GM12878 (cell line): ENCODE data around the gene POT1. TPM values are rescaled to one million over a fixed set of nuclear protein-coding genes. Genes with fewer than 3 reads are reported as not detected.

Source experiments
- ATAC-seq: fragments of 200-7000 bp; cut with Tn5 transposase; 3 replicates; pipeline ENCODE4 v1.9.1; 2020; ENCODE audit warnings: mild to moderate bottlenecking, moderate library complexity
- BruUV-seq: library from RNA; stranded (reverse); fragments of 400-500 nt; replicated peaks from 2 replicates; lab custom pipeline; 2021; lab: Mats Ljungman, UMichigan
- CTCF ChIA-PET: fragments of 300-600 bp; sonication (Branson Sonifier 250); formaldehyde crosslinking; extraction: SDS; loops from one replicate; lab custom pipeline; 2021; ENCODE audit warnings: inconsistent platforms; lab: Yijun Ruan, JAX
- POLR2A ChIA-PET: fragments of 350-600 bp; formaldehyde crosslinking; extraction: SDS; loops from one replicate; lab custom pipeline; 2021; ENCODE audit warnings: inconsistent platforms; lab: Charles Lee
- RAD21 ChIA-PET: fragments of 300-600 bp; sonication (Branson Sonifier 250); formaldehyde crosslinking; loops from one replicate; lab custom pipeline; 2023; ENCODE audit warnings: antibody characterized with exemption; ENCODE audit not compliant: unreplicated experiment; lab: Charles Lee
- SMC1A ChIA-PET: fragments of 300-600 bp; sonication (Branson Sonifier 250); formaldehyde crosslinking; loops from one replicate; lab custom pipeline; 2023; ENCODE audit not compliant: unreplicated experiment, uncharacterized antibody; lab: Charles Lee
- DNase-seq: peaks from one replicate; pipeline ENCODE4 v3.0.0-alpha.2; 2011; ENCODE audit warnings: low read depth, low spot score
- FAIRE-seq: peaks from 3 replicates; lab custom pipeline; 2011; peaks lifted over from hg19 to GRCh38; lab: Jason Lieb, UNC
- H2AFZ ChIP-seq: 2 replicates; pipeline ENCODE4 v1.6.0; 2011; ENCODE audit warnings: low read depth, low read length, control low read depth; ENCODE audit not compliant: control insufficient read depth
- H3K27ac ChIP-seq: 2 replicates; pipeline ENCODE4 v1.5.1; 2011; ENCODE audit warnings: control low read depth; ENCODE audit not compliant: control insufficient read depth, insufficient read depth
- H3K27me3 ChIP-seq, 2 experiments: replicated peaks in 1 of 2; 2 replicates each; pipeline versions ENCODE4 v1.6.0 to v1.6.1; 2011; ENCODE audit warnings: low read length in 1 of 2; ENCODE audit not compliant: control insufficient read depth in 2 of 2, insufficient read depth in 2 of 2
- H3K36me3 ChIP-seq, 2 experiments: 2 replicates each; pipeline ENCODE4 v1.5.1; 2011; ENCODE audit warnings: low read length in 1 of 2; ENCODE audit not compliant: control insufficient read depth in 2 of 2, insufficient read depth in 2 of 2
- H3K4me1 ChIP-seq: 2 replicates; pipeline ENCODE4 v1.6.1; 2011; ENCODE audit warnings: mild to moderate bottlenecking, low read length, moderate library complexity, mixed read lengths; ENCODE audit not compliant: control insufficient read depth, insufficient read depth
- H3K4me2 ChIP-seq: 2 replicates; pipeline ENCODE4 v1.6.0; 2011; ENCODE audit warnings: control low read depth; ENCODE audit not compliant: control insufficient read depth, insufficient read depth
- H3K4me3 ChIP-seq: fragments of 200-600 bp; sonication (generic); 2 replicates; pipeline ENCODE4 v1.5.1; 2016
- H3K79me2 ChIP-seq: 2 replicates; pipeline ENCODE4 v1.6.0; 2011; ENCODE audit warnings: low read length; ENCODE audit not compliant: control insufficient read depth, insufficient read depth
- H3K9ac ChIP-seq: 2 replicates; pipeline ENCODE4 v1.8.0; 2011; ENCODE audit warnings: low read length, control low read depth, mixed read lengths; ENCODE audit not compliant: control insufficient read depth, insufficient read depth
- H3K9me3 ChIP-seq: replicated peaks from 3 replicates; pipeline ENCODE4 v1.5.1; 2011; ENCODE audit warnings: mild to moderate bottlenecking, low read length; ENCODE audit not compliant: control insufficient read depth, insufficient read depth
- H4K20me1 ChIP-seq: 2 replicates; pipeline ENCODE4 v1.6.0; 2011; ENCODE audit not compliant: control insufficient read depth, insufficient read depth
- BACH1 ChIP-seq: fragments of 450-650 bp; IDR thresholded peaks from 2 replicates; pipeline ENCODE4 v1.6.1; 2017; ENCODE audit warnings: mild to moderate bottlenecking, borderline replicate concordance
- BMI1 ChIP-seq: fragments of 450-650 bp; IDR thresholded peaks from 2 replicates; pipeline ENCODE4 v1.6.1; 2016; ENCODE audit warnings: mild to moderate bottlenecking, moderate library complexity, borderline replicate concordance
- ELK1 ChIP-seq: IDR thresholded peaks from 2 replicates; pipeline ENCODE4 v1.6.1; 2012; ENCODE audit warnings: low read depth, low read length, improper control_type of control experiment
- ESRRA ChIP-seq: IDR thresholded peaks from 2 replicates; pipeline ENCODE4 v1.6.1; 2012; ENCODE audit warnings: mild to moderate bottlenecking, low read length, improper control_type of control experiment
- HCFC1 ChIP-seq: fragments of 150-350 bp; IDR thresholded peaks from 2 replicates; pipeline ENCODE4 v1.6.1; 2014; ENCODE audit warnings: low read length
- JUND ChIP-seq: IDR thresholded peaks from 2 replicates; pipeline ENCODE4 v1.6.1; 2012; ENCODE audit warnings: low read depth, mild to moderate bottlenecking, low read length, improper control_type of control experiment, moderate library complexity
- KDM1A ChIP-seq: fragments of 200-600 bp; sonication (generic); IDR thresholded peaks from 2 replicates; pipeline ENCODE4 v1.6.1; 2016; ENCODE audit warnings: borderline replicate concordance
- NFXL1 ChIP-seq: fragments of 450-650 bp; IDR thresholded peaks from 2 replicates; pipeline ENCODE4 v1.6.1; 2017; ENCODE audit warnings: antibody characterized with exemption, mild to moderate bottlenecking, borderline replicate concordance
- PML ChIP-seq: IDR thresholded peaks from 2 replicates; pipeline ENCODE4 v1.6.1; 2012; ENCODE audit warnings: low read length, inconsistent platforms
- POLR2A ChIP-seq: IDR thresholded peaks from 2 replicates; pipeline ENCODE4 v1.6.1; 2011; ENCODE audit warnings: low read depth, mild to moderate bottlenecking, low read length
- SMAD1 ChIP-seq: fragments of 450-650 bp; IDR thresholded peaks from 2 replicates; pipeline ENCODE4 v1.6.1; 2018; ENCODE audit warnings: mild to moderate bottlenecking, low read depth; ENCODE audit not compliant: partially characterized antibody
- SMARCA5 ChIP-seq: fragments of 450-650 bp; IDR thresholded peaks from 2 replicates; pipeline ENCODE4 v1.6.1; 2017; ENCODE audit warnings: mild to moderate bottlenecking
- TBL1XR1 ChIP-seq: IDR thresholded peaks from 2 replicates; pipeline ENCODE4 v1.6.1; 2012; ENCODE audit warnings: low read depth, low read length, improper control_type of control experiment
- ZNF24 ChIP-seq: fragments of 450-650 bp; IDR thresholded peaks from 2 replicates; pipeline ENCODE4 v1.6.1; 2017; ENCODE audit warnings: antibody characterized with exemption, mild to moderate bottlenecking
- ZNF622 ChIP-seq: fragments of 450-650 bp; IDR thresholded peaks from 2 replicates; pipeline ENCODE4 v1.6.1; 2017; ENCODE audit warnings: mild to moderate bottlenecking, inconsistent platforms
- WGBS: methylation state at CpG from one replicate; pipeline ENCODE4 v1.1.6; 2016; ENCODE audit warnings: low lambda C conversion rate; ENCODE audit not compliant: insufficient replicate concordance, insufficient coverage; ENCODE audit errors: missing lambda C conversion rate; 5-methylcytosine and 5-hydroxymethylcytosine counted together
- in situ Hi-C: fragments of 300-500 bp; cut with MboI; formaldehyde crosslinking; loops from 9 replicates; pipeline ENCODE4 v1.14.3; 2018; ENCODE audit warnings: mixed read lengths
- intact Hi-C: fragments of 100-400 bp; cut with micrococcal nuclease; formaldehyde crosslinking; loops from one replicate; pipeline ENCODE4 v1.14.2; 2022; ENCODE audit not compliant: unreplicated experiment
- polyA plus RNA-seq, 11 experiments: library from polyadenylated mRNA; depleted of rRNA in 4 of 11; unstranded in 6 of 11; stranded (reverse) in 5 of 11; fragments of >200 nt; fragmentation: Nextera tagmentation in 4 of 11; fragmentation: Illumina TruSeq in 1 of 11; extraction: Ambion mirVana in 4 of 11; extraction: Trizol in 1 of 11; gene quantifications; 1 replicate in 1 of 11; 2 replicates in 10 of 11; pipeline versions ENCODE4 v1.2.1 to v1.2.3, GENCODE V29; 2011 to 2016; ENCODE audit warnings: inconsistent platforms in 2 of 11, missing spikeins in 2 of 11, low read depth in 1 of 11
- total RNA-seq, 4 experiments: library from RNA; depleted of rRNA in 3 of 4; stranded (reverse); fragments of >200 nt in 3 of 4; fragmentation: Illumina TruSeq in 1 of 4; extraction: Trizol in 1 of 4; gene quantifications; 2 replicates each; pipeline versions ENCODE4 v1.2.1 to v1.2.3, GENCODE V29; 2013 to 2021

The POT1 gene
- total and polyA plus RNA-seq, 10 of the 15 experiments (the other 5 are each of a cell fraction or from before 2014, with no cell fraction given) = 16.3 to 87.0 (median 33.9) TPM

- DNase-seq = no peak
- 18% methylated on average over 3 of the region's 3 CpGs for WGBS
- no TSS peak for BruUV-seq
- Histone ChIP-seq H3K9ac (no peak overlapping the region), H3K36me3 (no peaks in the 10 kb centered on the region), H3K9me3 (no peaks in the 10 kb centered on the region), H3K27ac (no peak overlapping the region), H3K4me2 (no peak overlapping the region), H3K4me3 (no peak overlapping the region), H3K79me2 (no peaks in the 10 kb centered on the region), H2AFZ (no peak overlapping the region), H4K20me1 (no peaks in the 10 kb centered on the region), H3K4me1 (no peaks in the 10 kb centered on the region), H3K27me3 (no peaks in the 10 kb centered on the region)
- in situ Hi-C loops (no loop called here), intact Hi-C loops (no loop called here)
- ChIA-PET CTCF (interaction anchor here (0.6 kb wide), 1 partner anchor 210 kb away, joined by 3 read pairs; no protein-coding TSS in a partner anchor), SMC1A (interaction anchor here (0.6 to 1.2 kb wide), 4 partner anchors 11 to 1553 kb away, joined by 3 to 4 read pairs (median 4); no protein-coding TSS in a partner anchor), RAD21 (no interaction called here), POLR2A (interaction anchor here (1.2 kb wide), 1 partner anchor 11 kb away, joined by 3 read pairs; no protein-coding TSS in a partner anchor)
- TF ChIP-seq ZNF622 (no peak), BMI1 (no peak), KDM1A (no peak), PML (no peak), ELK1 (no peak), TBL1XR1 (no peak), POLR2A (no peak), SMAD1 (no peak), NFXL1 (no peak), HCFC1 (no peak), ZNF24 (no peak), ESRRA (no peak), SMARCA5 (no peak), BACH1 (no peak), JUND (no peak)
- peak; percentile 54 for ATAC-seq
- FAIRE-seq = no peak
Observed at GRCh38 chr7:124779194-124779593, 150.4 kb downstream of the POT1 start.
